ENCODE data around the gene NARS2. TPM values are rescaled to one million over a fixed set of nuclear protein-coding genes. Genes with fewer than 3 reads are reported as not detected.

Gene NARS2
- total RNA-seq, 1 donor from 2014 or later = 10.4 TPM

DNA sequence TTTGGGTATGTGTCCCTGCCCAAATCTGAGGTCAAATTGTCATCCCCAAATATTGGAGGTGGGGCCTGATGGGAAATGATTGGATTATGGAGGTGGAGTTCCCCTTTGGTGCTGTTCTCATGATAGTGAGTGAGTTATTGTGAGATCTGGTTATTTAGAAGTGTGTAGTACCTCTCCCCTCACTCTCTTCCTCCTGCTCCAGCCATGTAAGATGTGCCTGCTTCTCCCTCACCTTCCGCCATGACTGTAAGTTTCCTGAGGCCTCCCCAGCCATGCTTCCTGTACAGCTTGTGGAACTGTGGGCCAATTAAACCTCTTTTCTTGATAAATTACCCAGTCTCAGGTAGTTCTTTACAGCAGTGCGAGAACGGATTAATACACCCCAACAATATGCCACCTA, 166.0 kb downstream of the NARS2 start:
- ATAC-seq = no peak

DNA sequence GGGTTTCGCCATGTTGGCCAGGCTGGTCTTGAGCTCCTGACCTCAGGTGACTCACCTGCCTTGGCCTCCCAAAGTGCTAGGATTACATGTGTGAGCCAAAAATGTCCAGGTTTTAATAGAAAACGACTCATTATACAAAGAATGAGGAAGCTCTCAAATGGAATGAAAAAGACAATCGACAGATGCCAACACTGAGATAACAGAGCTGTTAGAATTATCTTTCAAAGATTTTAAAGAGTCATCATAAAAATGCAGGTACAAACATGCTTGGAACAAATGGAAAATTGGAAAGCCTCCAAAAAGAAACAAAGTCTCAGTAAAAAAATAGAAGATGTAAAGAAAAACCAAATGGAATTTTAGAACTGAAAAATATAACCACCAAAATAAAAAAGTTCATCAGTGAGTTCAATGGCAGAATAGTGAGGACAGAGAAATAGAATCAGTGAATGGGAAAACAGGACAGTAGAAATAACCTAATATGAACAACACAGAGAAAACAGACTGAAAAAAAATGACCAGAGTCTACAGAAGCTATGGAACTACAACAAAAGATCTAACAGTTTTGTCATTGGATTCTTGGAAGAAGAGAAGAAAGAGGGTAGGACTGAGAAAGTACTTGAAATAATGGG, 168.0 kb downstream of the NARS2 start:
- ATAC-seq = no peak

DNA sequence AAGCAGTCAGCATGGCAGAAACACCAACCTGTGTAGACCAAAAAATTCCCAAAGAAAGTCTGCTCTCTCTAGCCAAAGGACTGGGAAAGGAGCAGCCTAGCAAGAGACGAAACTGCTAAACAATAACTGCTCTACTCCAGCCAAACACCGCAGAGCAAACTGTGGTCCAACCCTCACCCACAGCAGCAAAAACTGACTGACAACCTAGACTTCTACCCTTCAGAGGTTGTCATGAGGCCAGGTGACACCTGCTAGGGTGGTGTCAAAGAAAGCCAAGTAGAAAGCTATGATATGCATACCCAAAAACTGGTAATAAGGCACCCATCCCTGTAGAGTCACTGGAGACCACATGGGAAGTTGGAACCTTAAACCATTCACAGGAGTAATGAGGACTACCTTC, 168.9 kb downstream of the NARS2 start:
- no peak for ATAC-seq

DNA sequence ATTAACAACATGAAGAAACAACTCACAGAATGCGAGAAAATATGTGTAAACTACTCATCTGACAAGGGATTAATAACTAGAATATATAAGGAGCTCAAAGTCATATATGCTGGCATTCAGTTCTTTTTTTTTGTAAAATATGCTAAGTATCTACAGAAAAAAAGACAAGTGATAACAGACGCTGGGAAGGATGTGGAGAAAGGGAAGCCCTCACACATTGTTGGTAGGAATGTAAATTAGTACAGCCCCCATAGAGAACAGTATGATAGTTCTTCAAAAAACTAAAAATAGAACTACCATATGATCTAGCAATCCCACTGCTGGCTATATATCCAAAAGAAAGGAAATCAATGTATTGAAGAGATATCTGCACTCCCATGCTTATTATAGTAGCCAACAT, 170.9 kb downstream of the NARS2 start:
- no peak for ATAC-seq

DNA sequence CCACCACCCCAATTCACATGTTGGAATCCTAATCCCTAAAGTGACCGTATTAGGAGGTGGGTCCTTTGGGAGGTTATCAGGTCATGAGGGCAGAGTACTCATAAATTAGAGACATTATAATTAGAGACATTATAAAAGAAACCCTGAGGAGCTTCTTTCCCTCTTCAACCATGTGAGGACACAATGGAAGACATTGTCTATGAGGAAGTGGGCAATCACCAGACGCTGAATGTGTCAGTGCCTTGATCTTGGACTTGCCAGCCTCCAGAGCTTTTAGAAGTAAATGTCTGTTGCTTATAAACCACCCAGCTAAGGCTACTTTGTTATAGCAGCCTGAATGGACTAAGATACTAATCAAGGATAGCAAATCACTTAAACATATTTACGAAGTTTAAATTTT, 171.8 kb downstream of the NARS2 start:
- no peak for ATAC-seq

DNA sequence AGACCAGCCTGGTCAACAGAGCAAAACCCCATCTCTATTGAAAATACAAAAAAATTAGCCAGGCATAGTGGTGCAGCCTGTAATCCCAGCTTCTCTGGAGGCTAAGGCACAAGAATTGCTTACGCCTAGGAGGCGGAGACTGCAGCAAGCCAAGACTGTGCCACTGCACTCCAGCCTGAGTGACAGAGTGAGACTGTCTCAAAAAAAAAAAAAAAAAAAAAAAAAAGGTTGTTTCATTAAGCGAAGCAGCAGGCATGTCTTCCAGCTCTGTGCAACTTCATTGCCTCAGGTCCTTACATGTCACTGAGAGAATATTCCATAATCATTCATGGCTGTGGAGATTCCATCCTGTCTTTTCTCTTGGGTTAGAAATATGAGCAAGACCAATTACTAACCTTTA, 174.0 kb downstream of the NARS2 start:
- ATAC-seq = no peak

DNA sequence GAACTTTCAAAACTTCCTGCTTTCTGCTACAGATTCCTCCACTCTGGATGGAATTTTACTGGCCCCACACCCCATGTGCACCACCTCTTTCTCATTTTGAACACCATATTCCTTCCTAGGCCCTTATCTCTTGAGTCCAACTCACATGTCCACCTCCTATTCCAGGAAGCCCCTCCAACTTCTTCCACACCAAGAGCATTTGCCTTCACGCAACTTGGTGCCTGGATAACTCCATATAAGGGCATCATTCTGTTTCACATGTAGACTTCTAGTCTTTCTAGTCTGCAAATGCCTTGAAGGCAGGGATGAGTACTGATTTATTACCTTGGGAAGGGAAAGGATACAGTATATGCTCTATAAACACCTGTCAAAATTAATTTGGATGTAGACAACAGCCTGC, 174.5 kb downstream of the NARS2 start:
- no peak for ATAC-seq

DNA sequence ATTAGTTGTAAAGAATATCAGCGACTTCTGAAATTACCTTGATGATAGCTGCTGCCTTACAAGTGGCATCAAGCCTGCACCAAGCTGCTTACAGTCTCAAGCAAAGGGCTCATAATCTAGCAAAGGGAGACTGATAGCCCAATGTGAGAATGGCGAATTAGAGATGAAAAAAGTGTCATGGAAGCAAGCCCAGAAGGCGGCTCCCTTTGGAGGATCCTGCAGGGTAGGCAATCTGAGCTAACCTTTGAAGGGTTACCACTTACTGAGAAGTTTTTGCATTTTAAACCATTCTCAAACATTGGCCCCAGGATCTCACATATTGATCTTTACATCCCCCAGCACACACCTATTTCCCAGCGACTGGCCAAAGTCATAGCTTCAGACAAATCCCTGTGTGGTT, 175.5 kb downstream of the NARS2 start:
- no peak for ATAC-seq

DNA sequence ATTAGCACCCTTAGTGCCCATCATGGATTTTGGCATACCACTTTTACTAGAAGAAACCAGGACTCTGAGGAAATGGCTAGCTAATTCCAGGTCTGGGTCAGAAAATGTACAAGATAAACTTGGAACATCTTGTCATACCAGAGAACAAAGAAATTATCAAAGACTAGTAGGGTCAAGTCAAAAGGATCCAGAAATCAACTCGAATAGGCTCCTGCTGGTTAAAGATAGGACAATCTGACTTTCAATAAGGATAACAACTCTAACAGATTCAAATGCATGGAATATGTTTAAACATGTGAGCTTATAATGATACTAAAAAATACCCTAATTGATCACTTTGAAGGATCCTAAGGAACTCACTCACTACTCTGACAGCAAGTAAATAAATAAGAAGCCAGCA, 175.9 kb downstream of the NARS2 start:
- ATAC-seq = no peak

DNA sequence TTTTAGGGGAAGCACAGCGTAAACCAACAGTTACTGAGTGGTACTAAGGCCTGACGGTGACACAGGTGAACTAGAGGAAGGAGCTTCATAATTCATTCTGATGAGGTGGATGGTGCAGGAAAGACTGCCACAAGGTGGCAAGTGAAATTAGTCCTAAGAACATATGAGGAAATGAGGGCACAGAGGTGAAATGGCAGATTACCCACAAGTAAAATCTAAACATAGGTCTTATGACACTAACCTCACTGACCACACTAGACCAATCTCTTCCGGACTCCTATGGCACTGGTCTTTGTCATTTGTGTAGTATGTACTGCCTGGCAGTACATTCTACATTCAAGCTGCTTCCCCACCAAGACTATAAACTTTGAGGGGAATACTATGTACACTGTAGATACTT, 177.3 kb downstream of the NARS2 start:
- peak; percentile 33 for ATAC-seq

DNA sequence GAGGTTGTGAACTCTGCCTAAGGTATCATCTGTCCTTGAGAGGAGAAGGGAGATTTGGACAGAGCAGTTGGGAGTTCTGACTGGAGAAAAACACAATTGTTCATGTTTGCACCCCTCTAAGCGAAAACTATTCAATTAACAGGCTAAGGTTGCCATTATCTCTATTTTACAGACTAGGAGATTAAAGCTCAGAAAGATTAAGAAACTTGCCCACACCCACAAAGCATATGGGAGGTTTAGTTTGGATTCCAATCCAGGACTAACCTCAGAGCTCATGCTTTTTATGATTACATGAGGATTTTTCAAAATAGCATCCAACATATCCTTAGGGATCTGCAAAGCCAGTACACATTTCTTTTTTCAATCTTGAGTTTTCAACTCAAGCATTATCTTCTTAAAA, 179.1 kb downstream of the NARS2 start:
- ATAC-seq = no peak

DNA sequence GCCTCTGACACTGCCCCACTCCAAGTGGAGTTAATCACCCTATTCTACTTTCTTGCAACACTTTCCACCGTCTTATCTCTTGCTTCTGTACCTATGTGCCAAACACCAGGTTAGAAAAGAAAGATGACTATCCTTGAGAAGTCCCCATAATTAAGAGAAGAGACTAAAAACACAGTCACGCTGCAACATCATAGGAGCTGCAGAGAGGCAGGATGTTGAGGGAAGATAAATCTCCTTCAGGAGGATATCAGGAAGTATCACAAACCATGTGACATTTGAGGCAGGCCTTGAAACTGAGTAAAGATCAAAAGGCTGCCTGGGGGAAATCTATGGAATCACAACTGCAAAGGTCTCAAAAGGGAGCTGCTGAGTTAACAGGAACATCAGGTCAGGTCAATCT, 181.8 kb downstream of the NARS2 start:
- no peak for ATAC-seq

DNA sequence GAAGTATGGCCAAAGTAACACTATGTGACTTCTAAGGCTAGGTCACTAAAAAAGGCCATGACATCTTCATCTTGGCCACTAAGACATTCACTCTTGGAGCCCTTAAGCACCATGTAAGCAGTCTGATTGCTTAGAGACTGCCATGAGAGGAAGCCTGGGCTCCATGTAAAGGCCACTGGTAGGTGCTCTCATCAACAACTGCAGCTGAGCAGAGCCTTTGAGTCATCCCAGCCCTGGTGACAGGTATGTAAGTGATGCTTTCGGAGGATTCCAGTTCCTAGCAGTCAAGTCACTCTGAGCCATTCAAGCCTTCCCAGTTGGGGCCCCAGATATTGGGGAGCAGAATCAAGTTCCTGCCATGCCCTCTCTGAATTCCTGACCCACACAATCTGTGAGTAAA, 183.2 kb downstream of the NARS2 start:
- no peak for ATAC-seq

DNA sequence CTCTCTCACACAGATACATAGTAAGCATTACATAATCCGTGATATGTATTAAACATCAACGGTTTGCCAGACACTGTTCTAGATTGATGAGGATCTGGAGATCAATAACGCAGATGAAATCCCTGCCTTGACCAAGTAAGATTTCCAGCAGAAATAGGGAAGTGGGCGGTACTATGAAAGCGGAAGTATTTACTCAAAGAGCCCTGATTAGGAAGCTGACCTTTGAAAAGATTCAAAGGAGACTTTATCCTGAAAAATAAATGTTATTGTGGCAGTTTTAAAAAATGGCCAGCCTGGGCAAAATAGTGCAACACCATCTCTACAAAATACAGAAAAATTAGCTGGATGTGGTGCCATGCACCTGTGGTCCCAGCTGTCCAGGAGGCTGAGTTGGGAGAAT, 183.9 kb downstream of the NARS2 start:
- no peak for ATAC-seq

DNA sequence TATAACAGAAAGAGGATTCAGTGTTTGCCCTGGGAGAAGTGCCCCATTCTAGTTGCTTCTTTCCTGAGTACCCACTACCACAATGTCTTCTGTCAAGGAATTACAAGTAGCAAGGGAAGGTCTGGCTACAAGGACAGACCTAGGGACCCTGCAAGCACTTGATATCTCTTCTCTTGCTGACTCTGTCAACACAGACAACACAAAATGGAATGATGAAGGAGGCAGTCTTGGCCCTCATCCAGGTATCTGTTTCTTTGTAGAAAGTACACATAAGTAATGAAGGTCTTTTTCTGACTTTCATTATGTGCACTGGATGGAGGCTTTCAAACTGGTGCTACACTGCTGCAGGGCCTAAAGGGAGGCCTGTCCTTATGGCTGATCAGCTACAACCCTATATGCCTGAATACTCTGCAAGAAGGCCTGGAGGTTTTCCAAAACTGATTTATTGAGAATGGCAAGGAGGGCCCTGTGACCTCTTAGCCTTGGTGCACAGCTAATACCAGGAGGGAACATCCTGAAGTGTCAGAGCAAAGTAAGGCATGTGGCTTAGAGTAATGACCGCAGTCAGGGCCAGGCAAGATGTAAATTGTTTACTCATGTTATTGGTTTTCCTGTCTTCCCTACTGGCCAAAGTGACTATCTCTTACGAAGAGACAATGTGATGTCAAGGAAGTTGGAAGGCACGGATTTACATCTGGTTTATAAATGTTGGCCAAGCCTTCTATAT, 188.3 kb downstream of the NARS2 start:
- no peak for ATAC-seq

Other genes with a start within 250 kb of the NARS2 start
- 10.8 TPM for gene GAB2, start 157.0 kb downstream of the NARS2 start, total RNA-seq

Data from esophagus mucosa (tissue), 1 donor.